Suprapubic skin (tissue), 3 donors: ENCODE results near the gene ANAPC5.

Source experiments
- POLR2AphosphoS5 ChIP-seq, 3 donors: sonication (generic); formaldehyde crosslinking; IDR thresholded peaks; one replicate each; pipeline ENCODE4 v1.6.1; 2017; ENCODE audit warnings: antibody characterized with exemption in 3 of 3
- TF ChIP-seq, protein P1 (sequence below), 2 donors: fragments of 200-600 bp in 1 of 2; fragments of 450-650 bp in 1 of 2; sonication (generic) in 1 of 2; IDR thresholded peaks; one replicate each; pipeline ENCODE4 v1.5.1; 2016 to 2019; ENCODE audit warnings: antibody characterized with exemption in 2 of 2, mild to moderate bottlenecking in 1 of 2, moderate library complexity in 1 of 2

DNA sequence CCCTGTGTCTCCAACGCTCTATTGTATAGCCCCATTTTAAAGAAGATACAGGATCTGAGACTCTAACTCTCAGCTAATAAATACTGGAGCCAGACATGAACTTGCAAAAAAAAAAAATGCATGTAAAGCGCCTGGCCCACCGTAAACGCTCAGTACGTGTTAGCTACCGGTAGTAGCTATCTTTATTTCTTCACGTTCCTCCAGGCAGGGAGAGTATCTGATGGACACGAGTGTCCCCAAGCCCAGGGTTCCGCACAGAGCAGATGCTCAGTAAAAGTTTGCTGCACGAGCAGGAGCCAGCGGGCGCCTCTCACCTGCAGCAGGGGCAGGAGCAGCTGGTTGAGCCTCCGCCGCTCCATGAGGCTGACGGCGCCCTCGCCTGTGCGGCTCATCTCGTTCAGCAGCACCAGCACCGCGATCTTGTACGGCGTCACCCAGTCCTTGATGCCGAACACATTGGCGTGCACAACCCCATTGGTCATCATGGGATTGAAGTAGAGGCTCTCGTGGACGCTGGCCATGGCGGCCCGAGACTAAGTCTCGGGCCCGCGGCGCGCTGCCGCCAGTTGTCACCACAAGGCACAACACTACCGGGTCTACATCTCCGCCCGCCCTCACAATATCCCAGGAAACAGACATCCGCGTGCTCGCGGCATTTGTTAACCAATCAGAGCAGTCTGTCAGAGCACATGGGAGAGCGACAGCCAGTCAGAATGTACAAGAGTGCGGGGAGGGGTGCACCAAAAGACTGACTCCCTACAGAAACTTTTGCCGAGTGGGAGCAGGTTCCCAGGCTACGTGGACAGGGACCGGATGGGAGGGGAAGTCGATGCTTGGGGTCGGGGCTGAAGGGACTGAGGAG, at the start of gene ANAPC5:
- TF ChIP-seq, protein P1, sequence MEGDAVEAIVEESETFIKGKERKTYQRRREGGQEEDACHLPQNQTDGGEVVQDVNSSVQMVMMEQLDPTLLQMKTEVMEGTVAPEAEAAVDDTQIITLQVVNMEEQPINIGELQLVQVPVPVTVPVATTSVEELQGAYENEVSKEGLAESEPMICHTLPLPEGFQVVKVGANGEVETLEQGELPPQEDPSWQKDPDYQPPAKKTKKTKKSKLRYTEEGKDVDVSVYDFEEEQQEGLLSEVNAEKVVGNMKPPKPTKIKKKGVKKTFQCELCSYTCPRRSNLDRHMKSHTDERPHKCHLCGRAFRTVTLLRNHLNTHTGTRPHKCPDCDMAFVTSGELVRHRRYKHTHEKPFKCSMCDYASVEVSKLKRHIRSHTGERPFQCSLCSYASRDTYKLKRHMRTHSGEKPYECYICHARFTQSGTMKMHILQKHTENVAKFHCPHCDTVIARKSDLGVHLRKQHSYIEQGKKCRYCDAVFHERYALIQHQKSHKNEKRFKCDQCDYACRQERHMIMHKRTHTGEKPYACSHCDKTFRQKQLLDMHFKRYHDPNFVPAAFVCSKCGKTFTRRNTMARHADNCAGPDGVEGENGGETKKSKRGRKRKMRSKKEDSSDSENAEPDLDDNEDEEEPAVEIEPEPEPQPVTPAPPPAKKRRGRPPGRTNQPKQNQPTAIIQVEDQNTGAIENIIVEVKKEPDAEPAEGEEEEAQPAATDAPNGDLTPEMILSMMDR (IDR thresholded peaks at IDR 0.05), result no peak
- peak in 2 of 3 donors; percentile 19 to 32 for TF ChIP-seq POLR2AphosphoS5 (IDR thresholded peaks at IDR 0.05)
